Caco-2 (cell line): Measurements from ENCODE around the gene SEC61B. TPM values are rescaled to one million over a fixed set of nuclear protein-coding genes. Genes with fewer than 3 reads are reported as not detected.
A peak's percentile ranks its signal among the peaks of the same experiment; 100 is the strongest.

ENCODE experiments used
- BruUV-seq: library from RNA; stranded (reverse); fragments of 400-500 nt; replicated peaks from 2 replicates; lab custom pipeline; 2021; lab: Mats Ljungman, UMichigan
- CTCF ChIA-PET: fragments of 300-600 bp; sonication (Branson Sonifier 250); formaldehyde crosslinking; loops from one replicate; lab custom pipeline; 2022; ENCODE audit warnings: antibody characterized with exemption; lab: Charles Lee
- POLR2A ChIA-PET: fragments of 300-600 bp; sonication (Branson Sonifier 250); formaldehyde crosslinking; loops from one replicate; lab custom pipeline; 2022; ENCODE audit warnings: antibody characterized with exemption; lab: Charles Lee
- DNase-seq, 2 experiments: peaks; one replicate each; pipeline versions ENCODE4 v3.0.0 to v3.0.0-alpha.2; 2020 to 2022
- H3K27me3 ChIP-seq: replicated peaks from 2 replicates; pipeline ENCODE4 v1.6.0; 2011; ENCODE audit warnings: low read length; ENCODE audit not compliant: control insufficient read depth, insufficient read depth
- H3K36me3 ChIP-seq: 2 replicates; pipeline ENCODE4 v1.5.1; 2011; ENCODE audit warnings: low read length; ENCODE audit not compliant: control insufficient read depth, insufficient read depth
- H3K4me1 ChIP-seq: fragments of 250-450 bp; sonication (Bioruptor Pico); 2 replicates; pipeline ENCODE4 v1.5.1; 2020; ENCODE audit warnings: mild to moderate bottlenecking
- H3K4me3 ChIP-seq: 2 replicates; pipeline ENCODE4 v1.5.1; 2011; ENCODE audit warnings: low read depth, mild to moderate bottlenecking, control low read depth, low read length
- H3K9me3 ChIP-seq: fragments of 250-450 bp; sonication (Bioruptor Pico); 2 replicates; pipeline ENCODE4 v1.5.1; 2020; ENCODE audit warnings: mild to moderate bottlenecking, moderate library complexity
- H3K27ac Mint-ChIP-seq: one replicate; pipeline ENCODE4 v1.8.0; 2022; ENCODE audit warnings: mixed read lengths; ENCODE audit not compliant: unreplicated experiment
- H3K27me3 Mint-ChIP-seq: one replicate; pipeline ENCODE4 v1.8.0; 2022; ENCODE audit warnings: mixed read lengths; ENCODE audit not compliant: insufficient read depth, unreplicated experiment
- H3K36me3 Mint-ChIP-seq: one replicate; pipeline ENCODE4 v1.8.0; 2022; ENCODE audit warnings: mild to moderate bottlenecking, mixed read lengths; ENCODE audit not compliant: insufficient read depth, unreplicated experiment
- H3K4me1 Mint-ChIP-seq: one replicate; pipeline ENCODE4 v1.8.0; 2022; ENCODE audit warnings: low read depth, mixed read lengths; ENCODE audit not compliant: unreplicated experiment
- H3K4me3 Mint-ChIP-seq: one replicate; pipeline ENCODE4 v1.8.0; 2022; ENCODE audit warnings: mild to moderate bottlenecking, moderate library complexity, mixed read lengths; ENCODE audit not compliant: unreplicated experiment
- H3K9me3 Mint-ChIP-seq: one replicate; pipeline ENCODE4 v1.8.0; 2022; ENCODE audit warnings: mixed read lengths; ENCODE audit not compliant: unreplicated experiment
- intact Hi-C: fragments of 100-400 bp; cut with micrococcal nuclease; formaldehyde crosslinking; loops from one replicate; pipeline ENCODE4 v1.10.0; 2022; ENCODE audit not compliant: unreplicated experiment
- total RNA-seq: library from RNA; stranded (reverse); gene quantifications from 2 replicates; pipeline ENCODE4 v1.2.3, GENCODE V29; 2022
- TF ChIP-seq, protein P1 (sequence below), 2 experiments: fragments of 200-600 bp in 1 of 2; IDR thresholded peaks; 1 replicate in 1 of 2; 2 replicates in 1 of 2; pipeline versions ENCODE4 v1.5.1 to v1.8.0; 2011 to 2022; ENCODE audit warnings: antibody characterized with exemption in 1 of 2, control low read depth in 1 of 2, inconsistent platforms in 1 of 2, low read depth in 1 of 2, low read length in 1 of 2, mild to moderate bottlenecking in 1 of 2, moderate library complexity in 1 of 2; ENCODE audit not compliant: insufficient read depth in 1 of 2, severe bottlenecking in 1 of 2, unreplicated experiment in 1 of 2

Gene SEC61B
- total RNA-seq, 1 experiment from 2014 or later, result 170 TPM

- Mint-ChIP-seq H3K27ac (no peak overlapping the region), H3K9me3 (no peaks in the 10 kb centered on the region), H3K4me3 (no peak overlapping the region), H3K4me1 (peaks cover 9% of the 10 kb centered on the region), H3K27me3 (peaks cover 13% of the 10 kb centered on the region), H3K36me3 (no peaks in the 10 kb centered on the region)
- POLR2A ChIA-PET, result interaction anchor here (0.5 kb wide), 1 partner anchor 506 kb away, joined by 3 read pairs; no protein-coding TSS in a partner anchor
- intact Hi-C loops, result loop anchor here (5.0 to 10.0 kb wide), 5 partner anchors 38 to 1411 kb away; partner anchors contain the start of genes ALG2, NR4A3 and SEC61B
- TF ChIP-seq, protein P1, sequence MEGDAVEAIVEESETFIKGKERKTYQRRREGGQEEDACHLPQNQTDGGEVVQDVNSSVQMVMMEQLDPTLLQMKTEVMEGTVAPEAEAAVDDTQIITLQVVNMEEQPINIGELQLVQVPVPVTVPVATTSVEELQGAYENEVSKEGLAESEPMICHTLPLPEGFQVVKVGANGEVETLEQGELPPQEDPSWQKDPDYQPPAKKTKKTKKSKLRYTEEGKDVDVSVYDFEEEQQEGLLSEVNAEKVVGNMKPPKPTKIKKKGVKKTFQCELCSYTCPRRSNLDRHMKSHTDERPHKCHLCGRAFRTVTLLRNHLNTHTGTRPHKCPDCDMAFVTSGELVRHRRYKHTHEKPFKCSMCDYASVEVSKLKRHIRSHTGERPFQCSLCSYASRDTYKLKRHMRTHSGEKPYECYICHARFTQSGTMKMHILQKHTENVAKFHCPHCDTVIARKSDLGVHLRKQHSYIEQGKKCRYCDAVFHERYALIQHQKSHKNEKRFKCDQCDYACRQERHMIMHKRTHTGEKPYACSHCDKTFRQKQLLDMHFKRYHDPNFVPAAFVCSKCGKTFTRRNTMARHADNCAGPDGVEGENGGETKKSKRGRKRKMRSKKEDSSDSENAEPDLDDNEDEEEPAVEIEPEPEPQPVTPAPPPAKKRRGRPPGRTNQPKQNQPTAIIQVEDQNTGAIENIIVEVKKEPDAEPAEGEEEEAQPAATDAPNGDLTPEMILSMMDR (IDR thresholded peaks at IDR 0.05; ENCODE audit: insufficient read depth in 1 of 2, low read depth in 1 of 2, low read length in 1 of 2, severe bottlenecking in 1 of 2, unreplicated experiment in 1 of 2), result no peak
- H3K4me3 ChIP-seq, result no peak overlapping the region
- CTCF ChIA-PET, result interaction anchor here (0.6 kb wide), 1 partner anchor 78 kb away, joined by 3 read pairs; no protein-coding TSS in a partner anchor
- no peak for DNase-seq
- H3K27me3 ChIP-seq, result no peaks in the 10 kb centered on the region
- BruUV-seq, result no TSS peak
- H3K9me3 ChIP-seq, result no peaks in the 10 kb centered on the region
- H3K4me1 ChIP-seq, result peaks cover 11% of the 10 kb centered on the region
- no peaks in the 10 kb centered on the region for H3K36me3 ChIP-seq
Measured at GRCh38 chr9:99184110-99184474, 38.0 kb upstream of the SEC61B start.

DNA sequence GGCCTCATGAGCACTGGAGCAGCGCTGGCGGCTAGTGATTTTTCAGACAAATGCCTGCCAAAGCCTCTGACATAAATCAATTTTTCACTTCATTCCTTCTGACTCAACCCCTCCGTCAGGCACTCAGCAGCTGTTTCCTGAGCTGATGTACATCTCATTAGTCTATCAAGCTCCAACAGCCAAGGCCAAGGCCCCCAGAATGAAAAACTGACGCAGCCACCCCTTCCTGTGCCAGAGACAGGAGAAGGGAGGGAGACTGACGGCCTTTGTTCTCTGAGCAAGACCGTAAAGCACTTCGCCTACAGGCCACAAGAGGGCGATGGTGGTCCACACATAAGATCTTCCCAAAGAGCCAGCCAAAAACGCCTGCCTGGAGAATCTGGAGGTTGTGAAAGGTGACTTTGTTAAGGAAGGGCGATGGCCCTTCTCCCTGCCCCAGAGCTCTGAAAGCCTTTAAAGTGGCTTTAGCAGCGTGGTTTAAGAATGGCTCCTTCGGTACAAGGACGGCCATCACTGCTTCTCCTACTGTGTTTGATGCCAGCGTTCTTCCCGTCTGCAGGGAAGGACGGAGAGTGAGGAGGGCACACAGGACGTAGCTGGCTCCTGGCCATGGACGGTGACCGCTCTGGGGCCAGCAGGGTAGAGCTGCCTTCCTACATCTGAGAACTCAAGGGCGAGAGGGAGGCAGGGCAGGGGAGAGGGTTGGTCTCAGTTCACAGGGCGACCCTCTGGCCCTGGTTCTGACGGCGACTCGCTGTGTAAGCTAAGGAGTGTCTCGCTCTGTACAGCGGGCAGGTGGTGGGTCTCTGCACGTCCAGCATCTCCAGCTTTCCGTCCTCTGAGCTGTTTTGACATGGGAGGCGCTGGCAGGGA, 37.4 kb upstream of the SEC61B start:
- no peaks in the 10 kb centered on the region for H3K9me3 Mint-ChIP-seq
- CTCF ChIA-PET, result interaction anchor here (0.6 to 1.0 kb wide), 4 partner anchors 38 to 1141 kb away, joined by 3 to 4 read pairs (median 3); no protein-coding TSS in a partner anchor
- Histone ChIP-seq H3K4me1 (peaks cover 11% of the 10 kb centered on the region), H3K4me3 (no peak overlapping the region), H3K27me3 (no peaks in the 10 kb centered on the region), H3K36me3 (no peaks in the 10 kb centered on the region), H3K9me3 (no peaks in the 10 kb centered on the region)
- TF ChIP-seq, protein P1 (IDR thresholded peaks at IDR 0.05; ENCODE audit: insufficient read depth in 1 of 2, low read depth in 1 of 2, low read length in 1 of 2, severe bottlenecking in 1 of 2, unreplicated experiment in 1 of 2), result peak; percentile 93 to 94
- H3K27me3 Mint-ChIP-seq, result peaks cover 16% of the 10 kb centered on the region
- intact Hi-C loops, result loop anchor here (5.0 to 10.0 kb wide), 5 partner anchors 38 to 1410 kb away; partner anchors contain the start of genes ALG2, NR4A3 and SEC61B
- no TSS peak for BruUV-seq
- no peaks in the 10 kb centered on the region for H3K36me3 Mint-ChIP-seq
- H3K27ac Mint-ChIP-seq, result no peak overlapping the region
- POLR2A ChIA-PET, result interaction anchor here (0.5 to 0.6 kb wide), 2 partner anchors 257 to 505 kb away, joined by 3 to 8 read pairs; no protein-coding TSS in a partner anchor
- H3K4me1 Mint-ChIP-seq, result peaks cover 9% of the 10 kb centered on the region
- H3K4me3 Mint-ChIP-seq, result no peak overlapping the region
- peak; percentile 81 to 82 for DNase-seq

DNA sequence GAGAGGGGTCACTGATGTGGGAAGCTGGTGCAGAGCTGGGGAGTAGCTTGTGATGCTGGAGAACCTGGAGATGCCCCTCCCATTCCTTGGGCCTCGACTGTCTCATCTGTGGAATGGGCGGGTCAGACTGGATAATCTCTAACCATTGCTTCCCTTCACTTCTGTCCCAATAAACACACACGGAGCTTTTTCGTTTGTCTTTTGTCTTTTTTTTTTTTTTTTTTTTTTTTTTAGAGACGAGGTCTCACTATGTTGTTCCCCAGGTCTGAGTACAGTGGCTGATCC, 36.8 kb upstream of the SEC61B start:
- Mint-ChIP-seq H3K4me3 (no peak overlapping the region), H3K27ac (no peak overlapping the region), H3K9me3 (no peaks in the 10 kb centered on the region), H3K27me3 (peaks cover 16% of the 10 kb centered on the region), H3K36me3 (no peaks in the 10 kb centered on the region), H3K4me1 (peaks cover 4% of the 10 kb centered on the region)
- Histone ChIP-seq H3K9me3 (no peaks in the 10 kb centered on the region), H3K36me3 (no peaks in the 10 kb centered on the region), H3K27me3 (no peaks in the 10 kb centered on the region), H3K4me3 (no peak overlapping the region), H3K4me1 (peaks cover 7% of the 10 kb centered on the region)
- ChIA-PET POLR2A (interaction anchor here (0.6 kb wide), 1 partner anchor 258 kb away, joined by 8 read pairs; no protein-coding TSS in a partner anchor), CTCF (interaction anchor here (0.7 to 1.0 kb wide), 3 partner anchors 37 to 1141 kb away, joined by 3 to 4 read pairs (median 3); no protein-coding TSS in a partner anchor)
- no TSS peak for BruUV-seq
- DNase-seq, result no peak
- TF ChIP-seq, protein P1 (IDR thresholded peaks at IDR 0.05; ENCODE audit: insufficient read depth in 1 of 2, low read depth in 1 of 2, low read length in 1 of 2, severe bottlenecking in 1 of 2, unreplicated experiment in 1 of 2), result no peak
- intact Hi-C loops, result loop anchor here (10.0 kb wide), 1 partner anchor 1410 kb away; no protein-coding TSS in a partner anchor
